ENCODE measurements around the gene SNED1.
"Not testable (repeated sequence)": the region's sequence is repeated elsewhere in the genome, so short reads cannot be mapped to it uniquely, and the experiment has no call there.

Gene SNED1

GRCh38 chr2:241093133-241093781, 94.8 kb downstream of the SNED1 start:
- H3K9me3 Mint-ChIP-seq; H3K4me3 Mint-ChIP-seq; ATAC-seq (replicated peaks); H3K27ac Mint-ChIP-seq; H3K27me3 Mint-ChIP-seq; DNase-seq: not testable (repeated sequence)
- Mint-ChIP-seq H3K36me3 (peaks cover 56 to 61% of the 10 kb centered on the region in 2 donors), H3K4me1 (peaks cover 20 to 41% of the 10 kb centered on the region in 2 donors)

GRCh38 chr2:241094172-241094571, 95.8 kb downstream of the SNED1 start:
- H3K36me3 Mint-ChIP-seq: peaks cover 52 to 62% of the 10 kb centered on the region in 2 donors
- no peak overlapping the region for H3K4me3 Mint-ChIP-seq
- H3K27ac Mint-ChIP-seq: no peak overlapping the region
- DNase-seq (no peak), ATAC-seq (replicated peaks) (no peak)
- H3K27me3 Mint-ChIP-seq: no peaks in the 10 kb centered on the region
- H3K9me3 Mint-ChIP-seq: no peaks in the 10 kb centered on the region
- peaks cover 22 to 46% of the 10 kb centered on the region in 2 donors for H3K4me1 Mint-ChIP-seq

GRCh38 chr2:241094924-241095420, 96.6 kb downstream of the SNED1 start:
- H3K27me3 Mint-ChIP-seq: no peaks in the 10 kb centered on the region
- H3K4me3 Mint-ChIP-seq: no peak overlapping the region
- peaks cover 30 to 54% of the 10 kb centered on the region in 2 donors for H3K4me1 Mint-ChIP-seq
- no peak overlapping the region for H3K27ac Mint-ChIP-seq
- no peaks in the 10 kb centered on the region for H3K9me3 Mint-ChIP-seq
- H3K36me3 Mint-ChIP-seq: peaks cover 58 to 68% of the 10 kb centered on the region in 2 donors
- no peak for ATAC-seq (replicated peaks)
- no peak for DNase-seq

- Mint-ChIP-seq H3K36me3 (peaks cover 56 to 64% of the 10 kb centered on the region in 2 donors), H3K4me1 (peaks cover 30 to 61% of the 10 kb centered on the region in 2 donors), H3K9me3 (no peaks in the 10 kb centered on the region), H3K27me3 (no peaks in the 10 kb centered on the region), H3K4me3 (no peak overlapping the region), H3K27ac (peak overlapping the region; percentile 33)
- ATAC-seq (replicated peaks) (no peak), DNase-seq (no peak)
Measured at GRCh38 chr2:241095594-241096290, 97.3 kb downstream of the SNED1 start.

GRCh38 chr2:241096979-241097378, 98.6 kb downstream of the SNED1 start:
- no peaks in the 10 kb centered on the region for H3K27me3 Mint-ChIP-seq
- DNase-seq: no peak
- no peak overlapping the region for H3K4me3 Mint-ChIP-seq
- H3K4me1 Mint-ChIP-seq: peaks cover 31 to 66% of the 10 kb centered on the region in 2 donors
- H3K36me3 Mint-ChIP-seq: peaks cover 50 to 59% of the 10 kb centered on the region in 2 donors
- H3K9me3 Mint-ChIP-seq: no peaks in the 10 kb centered on the region
- peak in 1 of 2 donors; percentile 22 for ATAC-seq (replicated peaks)
- no peak overlapping the region for H3K27ac Mint-ChIP-seq

GRCh38 chr2:241099246-241099645, 100.8 kb downstream of the SNED1 start:
- H3K4me3 Mint-ChIP-seq: peak overlapping the region; percentile 68 to 70
- no peak for DNase-seq

GRCh38 chr2:241102239-241102803, 103.9 kb downstream of the SNED1 start, which contains the start of gene MTERF4:
TSS of gene MTERF4 (minus strand) at chr2:241102287. CDS start at chr2:241102273, 14 bp downstream.
- peak within 1 kb of the TSS; percentile 95 to 97 for H3K4me3 Mint-ChIP-seq
- H3K4me1 Mint-ChIP-seq: peaks cover 20 to 47% of the 10 kb centered on the region in 2 donors
- peak; percentile 98 to 100 for ATAC-seq (replicated peaks)
- peaks cover 25 to 51% of the 10 kb centered on the region in 2 donors for H3K36me3 Mint-ChIP-seq
- peak within 1 kb of the TSS; percentile 98 for H3K27ac Mint-ChIP-seq
- DNase-seq: peak; percentile 88
- H3K9me3 Mint-ChIP-seq: no peaks in the 10 kb centered on the region
- H3K27me3 Mint-ChIP-seq: no peaks in the 10 kb centered on the region

More at GRCh38 chr2:241099246-241099645, 100.8 kb downstream of the SNED1 start:
- Mint-ChIP-seq H3K9me3 (no peaks in the 10 kb centered on the region), H3K27ac (peak overlapping the region; percentile 77), H3K4me1 (peaks cover 31 to 73% of the 10 kb centered on the region in 2 donors), H3K27me3 (no peaks in the 10 kb centered on the region), H3K36me3 (peaks cover 45 to 58% of the 10 kb centered on the region in 2 donors)
- no peak for ATAC-seq (replicated peaks)

- Mint-ChIP-seq H3K27me3 (no peaks in the 10 kb centered on the region), H3K27ac (peak overlapping the region; percentile 98), H3K9me3 (no peaks in the 10 kb centered on the region), H3K36me3 (peaks cover 24 to 49% of the 10 kb centered on the region in 2 donors), H3K4me3 (peak overlapping the region; percentile 95 to 97), H3K4me1 (peaks cover 17 to 47% of the 10 kb centered on the region in 2 donors)
- DNase-seq (no peak), ATAC-seq (replicated peaks) (no peak)
Measured at GRCh38 chr2:241103176-241103595, 104.8 kb downstream of the SNED1 start.

GRCh38 chr2:241104611-241105010, 106.2 kb downstream of the SNED1 start:
- H3K27ac Mint-ChIP-seq; H3K27me3 Mint-ChIP-seq; DNase-seq; H3K4me3 Mint-ChIP-seq; ATAC-seq (replicated peaks); H3K9me3 Mint-ChIP-seq: not testable (repeated sequence)
- Mint-ChIP-seq H3K36me3 (peaks cover 20 to 46% of the 10 kb centered on the region in 2 donors), H3K4me1 (peaks cover 17 to 47% of the 10 kb centered on the region in 2 donors)

- no peaks in the 10 kb centered on the region for H3K27me3 Mint-ChIP-seq
- DNase-seq: no peak
- H3K27ac Mint-ChIP-seq: peak overlapping the region; percentile 37
- ATAC-seq (replicated peaks): no peak
- peaks cover 0 to 3% of the 10 kb centered on the region in 2 donors for H3K9me3 Mint-ChIP-seq
- peaks cover 19 to 49% of the 10 kb centered on the region in 2 donors for H3K36me3 Mint-ChIP-seq
- no peak overlapping the region for H3K4me3 Mint-ChIP-seq
- peaks cover 24 to 47% of the 10 kb centered on the region in 2 donors for H3K4me1 Mint-ChIP-seq
Measured at GRCh38 chr2:241105641-241106040, 107.2 kb downstream of the SNED1 start.

- Mint-ChIP-seq H3K4me3 (no peak overlapping the region), H3K4me1 (peaks cover 34 to 52% of the 10 kb centered on the region in 2 donors)
Measured at GRCh38 chr2:241107031-241107783, 108.8 kb downstream of the SNED1 start.

GRCh38 chr2:241108271-241109209, 110.1 kb downstream of the SNED1 start:
- Mint-ChIP-seq H3K4me3 (peak overlapping the region in 1 of 2 donors; percentile 62), H3K4me1 (peaks cover 39 to 52% of the 10 kb centered on the region in 2 donors), H3K27ac (peak overlapping the region; percentile 97), H3K27me3 (no peaks in the 10 kb centered on the region), H3K9me3 (peaks cover 0 to 3% of the 10 kb centered on the region in 2 donors), H3K36me3 (peaks cover 23 to 56% of the 10 kb centered on the region in 2 donors)
- ATAC-seq (replicated peaks) (no peak), DNase-seq (no peak)

More at GRCh38 chr2:241107031-241107783, 108.8 kb downstream of the SNED1 start:
- H3K27me3 Mint-ChIP-seq: no peaks in the 10 kb centered on the region
- ATAC-seq (replicated peaks): no peak
- peaks cover 0 to 3% of the 10 kb centered on the region in 2 donors for H3K9me3 Mint-ChIP-seq
- H3K36me3 Mint-ChIP-seq: peaks cover 18 to 53% of the 10 kb centered on the region in 2 donors
- H3K27ac Mint-ChIP-seq: no peak overlapping the region
- DNase-seq: no peak

All from stimulated activated naive B cell treated with anti-CD40 and anti-IgM and Interleukin-4, amounts not matched to agents 10 μg/mL and 1 μg/mL and 100 μg/mL, for 72 hours (primary cell).